ENCODE measurements around the gene MAML2. TPM values are rescaled to one million over a fixed set of nuclear protein-coding genes. Genes with fewer than 3 reads are reported as not detected.

MAML2 gene
- total RNA-seq, 1 experiment from 2014 or later, result 28.3 TPM

DNA sequence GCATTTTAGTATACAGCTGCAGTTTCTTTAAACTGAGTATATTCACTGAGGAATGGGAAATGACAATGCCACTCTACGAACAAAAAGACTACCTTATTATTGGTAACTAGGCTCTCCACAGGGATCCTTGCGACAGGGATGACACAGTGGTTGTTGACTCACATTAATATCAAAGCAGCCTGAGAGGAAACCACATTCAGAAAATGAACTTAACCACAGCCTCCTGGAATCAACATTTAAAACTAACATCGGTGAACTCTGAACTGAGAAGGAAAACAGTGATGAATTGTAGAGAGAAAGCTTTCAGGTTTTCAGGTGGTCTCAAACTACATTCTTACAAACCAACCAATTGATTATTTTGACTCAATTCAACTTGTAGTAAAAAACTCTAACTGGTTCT lies 328.8 kb downstream of the MAML2 start:
- peaks cover 24% of the 10 kb centered on the region for H3K4me1 ChIP-seq (replicated peaks; ENCODE audit: insufficient read depth)
- H3K36me3 ChIP-seq (ENCODE audit: low read depth), result no peaks in the 10 kb centered on the region; the same call in 1 of the 2 replicates
- peak; percentile 18 to 81 for DNase-seq

DNA sequence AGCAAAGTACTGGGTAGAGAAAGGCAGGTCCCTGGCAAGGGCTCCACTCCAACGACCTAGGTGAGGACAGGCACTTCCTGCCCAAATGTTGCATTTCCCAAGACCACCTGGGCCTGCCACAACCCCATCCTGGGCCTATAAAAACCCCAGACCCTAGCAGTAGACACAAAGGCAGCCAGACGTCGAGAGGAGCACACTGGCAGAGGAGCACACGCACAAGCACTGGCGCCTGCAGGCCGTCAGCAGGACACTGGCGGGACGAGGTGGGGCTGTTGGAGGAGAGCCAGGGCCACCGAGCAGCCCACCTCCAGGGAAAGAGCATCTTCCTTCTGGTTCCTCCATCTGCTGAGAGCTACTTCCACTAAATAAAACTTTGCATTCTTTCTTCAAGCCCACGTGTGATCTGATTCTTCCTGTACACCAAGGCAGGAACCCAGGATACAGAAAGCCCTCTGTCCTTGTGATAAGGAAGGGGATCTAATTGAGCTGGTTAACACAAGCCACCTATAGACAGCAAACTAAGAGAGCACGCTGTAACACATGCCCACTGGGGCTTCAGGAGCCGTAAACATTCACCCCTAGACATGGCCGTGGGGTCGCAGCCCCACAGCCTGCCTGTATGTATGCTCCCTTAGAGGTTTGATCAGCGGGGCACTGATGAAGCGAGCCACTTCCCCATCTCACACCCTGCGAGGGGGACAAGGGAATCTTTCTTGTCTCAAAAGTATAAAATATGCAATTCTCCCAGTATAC lies 329.4 kb downstream of the MAML2 start:
- intact Hi-C loops (cut with micrococcal nuclease; ENCODE audit: unreplicated experiment), result loop anchor here (2.0 kb wide), 2 partner anchors 23 to 377 kb away; partner anchors contain the start of gene JRKL
- no TSS peak for BruUV-seq (replicated peaks)
- TF ChIP-seq, protein P1, sequence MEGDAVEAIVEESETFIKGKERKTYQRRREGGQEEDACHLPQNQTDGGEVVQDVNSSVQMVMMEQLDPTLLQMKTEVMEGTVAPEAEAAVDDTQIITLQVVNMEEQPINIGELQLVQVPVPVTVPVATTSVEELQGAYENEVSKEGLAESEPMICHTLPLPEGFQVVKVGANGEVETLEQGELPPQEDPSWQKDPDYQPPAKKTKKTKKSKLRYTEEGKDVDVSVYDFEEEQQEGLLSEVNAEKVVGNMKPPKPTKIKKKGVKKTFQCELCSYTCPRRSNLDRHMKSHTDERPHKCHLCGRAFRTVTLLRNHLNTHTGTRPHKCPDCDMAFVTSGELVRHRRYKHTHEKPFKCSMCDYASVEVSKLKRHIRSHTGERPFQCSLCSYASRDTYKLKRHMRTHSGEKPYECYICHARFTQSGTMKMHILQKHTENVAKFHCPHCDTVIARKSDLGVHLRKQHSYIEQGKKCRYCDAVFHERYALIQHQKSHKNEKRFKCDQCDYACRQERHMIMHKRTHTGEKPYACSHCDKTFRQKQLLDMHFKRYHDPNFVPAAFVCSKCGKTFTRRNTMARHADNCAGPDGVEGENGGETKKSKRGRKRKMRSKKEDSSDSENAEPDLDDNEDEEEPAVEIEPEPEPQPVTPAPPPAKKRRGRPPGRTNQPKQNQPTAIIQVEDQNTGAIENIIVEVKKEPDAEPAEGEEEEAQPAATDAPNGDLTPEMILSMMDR (conservative IDR thresholded peaks at IDR 0.05), result no peak
- TF ChIP-seq EZH2 (IDR thresholded peaks at IDR 0.05; ENCODE audit: low read depth), result no peak
- Histone ChIP-seq H3K79me2 (ENCODE audit: low read depth) (peaks cover 48% of the 10 kb centered on the region; the same call in 1 of the 2 replicates), H3K4me2 (peak overlapping the region; percentile 41), H3K36me3 (ENCODE audit: low read depth) (no peaks in the 10 kb centered on the region; the same call in 1 of the 2 replicates), H4K20me1 (ENCODE audit: insufficient read depth) (no peaks in the 10 kb centered on the region), H3K4me3 (no peak overlapping the region), H3K27me3 (ENCODE audit: insufficient read depth, low read depth) (no peaks in the 10 kb centered on the region), H3F3A (ENCODE audit: insufficient read depth, low read depth) (peaks cover 14% of the 10 kb centered on the region; the same call in 1 of the 2 replicates), H3K9me3 (ENCODE audit: insufficient read depth, low read depth) (no peaks in the 10 kb centered on the region), H3K27ac (no peak overlapping the region), H3K9me2 (ENCODE audit: insufficient read depth) (no peaks in the 10 kb centered on the region), H2AFZ (no peak overlapping the region), H3K4me1 (replicated peaks; ENCODE audit: insufficient read depth) (peaks cover 24% of the 10 kb centered on the region)
- no peak for DNase-seq
- ChIA-PET CTCF (no interaction called here), POLR2A (ENCODE audit: unreplicated experiment) (no interaction called here)

More for the DNA sequence above, 328.8 kb downstream of the MAML2 start:
- Histone ChIP-seq H3K27me3 (ENCODE audit: insufficient read depth, low read depth) (no peaks in the 10 kb centered on the region), H3K79me2 (ENCODE audit: low read depth) (peaks cover 49% of the 10 kb centered on the region; the same call in 1 of the 2 replicates), H4K20me1 (ENCODE audit: insufficient read depth) (no peaks in the 10 kb centered on the region), H3K9me2 (ENCODE audit: insufficient read depth) (no peaks in the 10 kb centered on the region), H3K4me2 (peak overlapping the region; percentile 41), H3K9me3 (ENCODE audit: insufficient read depth, low read depth) (no peaks in the 10 kb centered on the region), H2AFZ (no peak overlapping the region), H3K4me3 (no peak overlapping the region), H3F3A (ENCODE audit: insufficient read depth, low read depth) (peaks cover 14% of the 10 kb centered on the region; the same call in 1 of the 2 replicates), H3K27ac (peak overlapping the region; percentile 30)
- intact Hi-C loops (cut with micrococcal nuclease; ENCODE audit: unreplicated experiment), result no loop called here
- CTCF ChIA-PET, result no interaction called here
- no TSS peak for BruUV-seq (replicated peaks)
- POLR2A ChIA-PET (ENCODE audit: unreplicated experiment), result no interaction called here
- TF ChIP-seq EZH2 (IDR thresholded peaks at IDR 0.05; ENCODE audit: low read depth), result no peak
- TF ChIP-seq, protein P1 (conservative IDR thresholded peaks at IDR 0.05), result no peak

DNA sequence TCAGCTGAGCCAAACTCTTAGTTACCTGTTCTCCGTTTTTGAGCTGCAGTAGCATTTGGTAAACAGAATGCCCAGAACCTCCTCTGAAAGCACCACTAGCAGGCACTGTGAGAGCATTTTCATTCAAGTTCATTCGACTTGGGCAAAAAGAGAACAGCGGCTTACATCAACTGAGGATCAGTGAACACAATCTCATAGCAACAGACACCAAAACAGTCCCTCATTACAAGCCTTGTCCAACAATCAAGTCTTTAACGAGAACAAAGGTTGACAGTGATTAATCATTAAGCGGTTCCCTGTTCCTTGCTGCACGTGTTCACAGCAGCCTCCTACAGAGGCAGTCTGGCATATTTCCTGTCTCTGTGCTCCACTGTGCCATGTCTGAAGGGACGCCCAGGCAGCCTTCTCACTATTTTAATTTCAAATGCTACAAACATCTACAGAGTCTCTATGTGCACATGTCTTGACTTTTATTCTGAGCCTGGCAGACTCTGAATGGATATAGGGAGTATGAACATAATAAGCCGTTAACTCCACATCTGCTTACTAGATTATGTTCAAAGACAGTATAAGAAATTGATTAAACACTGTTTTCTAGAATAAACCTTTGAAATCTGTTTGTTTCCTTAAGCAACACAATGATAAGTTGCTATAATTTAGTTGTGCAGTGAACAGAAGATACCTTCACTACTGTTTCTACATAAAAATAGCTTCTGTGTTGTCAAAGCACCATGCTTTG lies 330.7 kb downstream of the MAML2 start:
- Histone ChIP-seq H3K4me3 (no peak overlapping the region), H3K4me1 (replicated peaks; ENCODE audit: insufficient read depth) (peaks cover 24% of the 10 kb centered on the region), H2AFZ (no peak overlapping the region), H3F3A (ENCODE audit: insufficient read depth, low read depth) (peaks cover 14% of the 10 kb centered on the region; the same call in 1 of the 2 replicates), H3K9me2 (ENCODE audit: insufficient read depth) (no peaks in the 10 kb centered on the region), H3K9me3 (ENCODE audit: insufficient read depth, low read depth) (no peaks in the 10 kb centered on the region), H3K36me3 (ENCODE audit: low read depth) (no peaks in the 10 kb centered on the region; the same call in 1 of the 2 replicates), H3K27me3 (ENCODE audit: insufficient read depth, low read depth) (no peaks in the 10 kb centered on the region), H3K4me2 (no peak overlapping the region), H4K20me1 (ENCODE audit: insufficient read depth) (no peaks in the 10 kb centered on the region), H3K27ac (no peak overlapping the region), H3K79me2 (ENCODE audit: low read depth) (peaks cover 43% of the 10 kb centered on the region; the same call in 1 of the 2 replicates)
- CTCF ChIA-PET, result interaction anchor here (1.0 kb wide), 1 partner anchor 25 kb away, joined by 3 read pairs; no protein-coding TSS in a partner anchor
- intact Hi-C loops (cut with micrococcal nuclease; ENCODE audit: unreplicated experiment), result loop anchor here (1.0 to 2.0 kb wide), 7 partner anchors 21 to 379 kb away; partner anchors contain the start of genes JRKL and MAML2
- BruUV-seq (replicated peaks), result no TSS peak
- peak; percentile 53 to 65 for DNase-seq
- POLR2A ChIA-PET (ENCODE audit: unreplicated experiment), result interaction anchor here (0.6 to 1.0 kb wide), 3 partner anchors 15 to 142 kb away, joined by 3 to 24 read pairs (median 4); no protein-coding TSS in a partner anchor
- TF ChIP-seq, protein P1 (conservative IDR thresholded peaks at IDR 0.05), result peak; percentile 21; the same call in 1 of the 2 replicates
- TF ChIP-seq EZH2 (IDR thresholded peaks at IDR 0.05; ENCODE audit: low read depth), result no peak

All from PC-9 (cell line).